ENCODE measurements around the gene OGFR.

GRCh38 chr20:62836967-62837490, 32.4 kb downstream of the OGFR start:
- TF ChIP-seq, protein P1, sequence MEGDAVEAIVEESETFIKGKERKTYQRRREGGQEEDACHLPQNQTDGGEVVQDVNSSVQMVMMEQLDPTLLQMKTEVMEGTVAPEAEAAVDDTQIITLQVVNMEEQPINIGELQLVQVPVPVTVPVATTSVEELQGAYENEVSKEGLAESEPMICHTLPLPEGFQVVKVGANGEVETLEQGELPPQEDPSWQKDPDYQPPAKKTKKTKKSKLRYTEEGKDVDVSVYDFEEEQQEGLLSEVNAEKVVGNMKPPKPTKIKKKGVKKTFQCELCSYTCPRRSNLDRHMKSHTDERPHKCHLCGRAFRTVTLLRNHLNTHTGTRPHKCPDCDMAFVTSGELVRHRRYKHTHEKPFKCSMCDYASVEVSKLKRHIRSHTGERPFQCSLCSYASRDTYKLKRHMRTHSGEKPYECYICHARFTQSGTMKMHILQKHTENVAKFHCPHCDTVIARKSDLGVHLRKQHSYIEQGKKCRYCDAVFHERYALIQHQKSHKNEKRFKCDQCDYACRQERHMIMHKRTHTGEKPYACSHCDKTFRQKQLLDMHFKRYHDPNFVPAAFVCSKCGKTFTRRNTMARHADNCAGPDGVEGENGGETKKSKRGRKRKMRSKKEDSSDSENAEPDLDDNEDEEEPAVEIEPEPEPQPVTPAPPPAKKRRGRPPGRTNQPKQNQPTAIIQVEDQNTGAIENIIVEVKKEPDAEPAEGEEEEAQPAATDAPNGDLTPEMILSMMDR (conservative IDR thresholded peaks at IDR 0.05) = no peak
- TF ChIP-seq EZH2 (IDR thresholded peaks at IDR 0.05; ENCODE audit: low read depth) = no peak
